Loucy (cell line): Measurements from ENCODE around the gene ANKRD33B.

ENCODE experiments used
- H2AFZ ChIP-seq: fragments of 200-600 bp; sonication (generic); 2 replicates; pipeline ENCODE4 v1.6.0; 2016; ENCODE audit warnings: antibody characterized with exemption, mild to moderate bottlenecking, low read length, moderate library complexity
- H3F3A ChIP-seq: fragments of 200-600 bp; 2 replicates; pipeline ENCODE4 v1.6.0; 2016; ENCODE audit warnings: antibody characterized with exemption, low read depth, mild to moderate bottlenecking
- H3K27me3 ChIP-seq: fragments of 200-600 bp; sonication (generic); 2 replicates; pipeline ENCODE4 v1.6.1; 2014; ENCODE audit warnings: low read length, mild to moderate bottlenecking; ENCODE audit not compliant: insufficient read depth, poor library complexity, severe bottlenecking
- H3K36me3 ChIP-seq: fragments of 200-600 bp; sonication (generic); 2 replicates; pipeline ENCODE4 v1.6.1; 2016; ENCODE audit warnings: low read length; ENCODE audit not compliant: insufficient read depth
- H3K4me1 ChIP-seq: fragments of 200-600 bp; sonication (generic); 2 replicates; pipeline ENCODE4 v1.5.1; 2014; ENCODE audit warnings: low read length, mild to moderate bottlenecking; ENCODE audit not compliant: insufficient read depth, poor library complexity, severe bottlenecking
- H3K4me2 ChIP-seq: fragments of 200-600 bp; sonication (generic); 2 replicates; pipeline ENCODE4 v1.6.0; 2014; ENCODE audit warnings: antibody characterized with exemption, low read length, low read depth, mild to moderate bottlenecking; ENCODE audit not compliant: poor library complexity, severe bottlenecking
- H3K4me3 ChIP-seq: fragments of 200-600 bp; sonication (generic); 2 replicates; pipeline ENCODE4 v1.5.1; 2014; ENCODE audit warnings: low read length, mild to moderate bottlenecking, mixed read lengths; ENCODE audit not compliant: poor library complexity, severe bottlenecking
- H3K79me2 ChIP-seq: fragments of 200-600 bp; sonication (generic); 2 replicates; pipeline ENCODE4 v1.6.1; 2014; ENCODE audit warnings: low read length; ENCODE audit not compliant: insufficient read depth
- H3K9ac ChIP-seq: fragments of 200-600 bp; sonication (generic); 2 replicates; pipeline ENCODE4 v1.6.0; 2014; ENCODE audit warnings: mild to moderate bottlenecking, low read depth, low read length, moderate library complexity; ENCODE audit not compliant: poor library complexity, severe bottlenecking
- H3K9me2 ChIP-seq: fragments of 200-600 bp; sonication (generic); replicated peaks from 2 replicates; pipeline ENCODE4 v1.6.1; 2016; ENCODE audit warnings: low read depth, low read length, mixed read lengths
- H3K9me3 ChIP-seq: fragments of 200-600 bp; sonication (generic); 2 replicates; pipeline ENCODE4 v1.6.1; 2014; ENCODE audit warnings: mild to moderate bottlenecking, antibody characterized with exemption, low read length, low read depth; ENCODE audit not compliant: insufficient read depth
- H4K20me1 ChIP-seq: fragments of 200-600 bp; sonication (generic); 2 replicates; pipeline ENCODE4 v1.6.0; 2014; ENCODE audit warnings: antibody characterized with exemption, low read length, mild to moderate bottlenecking; ENCODE audit not compliant: insufficient read depth, poor library complexity, severe bottlenecking
- EZH2phosphoT487 ChIP-seq: fragments of 200-600 bp; IDR thresholded peaks from 2 replicates; pipeline ENCODE4 v1.6.1; 2018; ENCODE audit warnings: antibody characterized with exemption, mild to moderate bottlenecking, moderate library complexity, borderline replicate concordance
- TF ChIP-seq, protein P1 (sequence below): fragments of 200-600 bp; sonication (generic); conservative IDR thresholded peaks from 2 replicates; pipeline ENCODE4 v1.5.1; 2014; ENCODE audit warnings: mild to moderate bottlenecking, antibody characterized with exemption, low read length

ANKRD33B gene

DNA sequence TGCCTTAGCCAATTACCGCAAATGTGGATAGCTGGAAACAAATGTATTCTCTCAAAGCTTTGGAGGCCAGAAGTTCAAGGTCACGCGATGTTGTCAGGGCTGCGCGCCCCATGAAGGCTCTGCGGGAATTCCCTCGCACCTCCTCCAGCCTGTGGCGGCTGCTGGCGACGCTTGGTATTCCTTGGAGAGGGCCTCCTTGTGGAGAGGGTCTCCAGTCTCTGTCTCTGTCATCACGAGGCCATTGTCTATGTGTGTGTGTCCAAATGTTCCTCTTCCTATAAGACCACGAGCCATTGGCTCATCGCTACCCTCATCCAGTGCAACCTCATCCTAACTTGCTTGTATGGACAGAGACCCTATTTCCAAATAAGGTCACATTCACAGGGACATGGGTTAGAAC, 97.5 kb downstream of the ANKRD33B start:
- no peaks in the 10 kb centered on the region for H3K27me3 ChIP-seq
- H3F3A ChIP-seq = no peaks in the 10 kb centered on the region
- no peak overlapping the region for H3K4me2 ChIP-seq
- H2AFZ ChIP-seq = no peak overlapping the region
- H3K9ac ChIP-seq = no peak overlapping the region
- no peaks in the 10 kb centered on the region for H3K9me2 ChIP-seq
- no peak overlapping the region for H3K4me3 ChIP-seq
- no peaks in the 10 kb centered on the region for H3K79me2 ChIP-seq
- no peaks in the 10 kb centered on the region for H3K36me3 ChIP-seq
- H3K9me3 ChIP-seq = no peaks in the 10 kb centered on the region
- H3K4me1 ChIP-seq = no peaks in the 10 kb centered on the region
- no peak for TF ChIP-seq EZH2phosphoT487
- TF ChIP-seq, protein P1, sequence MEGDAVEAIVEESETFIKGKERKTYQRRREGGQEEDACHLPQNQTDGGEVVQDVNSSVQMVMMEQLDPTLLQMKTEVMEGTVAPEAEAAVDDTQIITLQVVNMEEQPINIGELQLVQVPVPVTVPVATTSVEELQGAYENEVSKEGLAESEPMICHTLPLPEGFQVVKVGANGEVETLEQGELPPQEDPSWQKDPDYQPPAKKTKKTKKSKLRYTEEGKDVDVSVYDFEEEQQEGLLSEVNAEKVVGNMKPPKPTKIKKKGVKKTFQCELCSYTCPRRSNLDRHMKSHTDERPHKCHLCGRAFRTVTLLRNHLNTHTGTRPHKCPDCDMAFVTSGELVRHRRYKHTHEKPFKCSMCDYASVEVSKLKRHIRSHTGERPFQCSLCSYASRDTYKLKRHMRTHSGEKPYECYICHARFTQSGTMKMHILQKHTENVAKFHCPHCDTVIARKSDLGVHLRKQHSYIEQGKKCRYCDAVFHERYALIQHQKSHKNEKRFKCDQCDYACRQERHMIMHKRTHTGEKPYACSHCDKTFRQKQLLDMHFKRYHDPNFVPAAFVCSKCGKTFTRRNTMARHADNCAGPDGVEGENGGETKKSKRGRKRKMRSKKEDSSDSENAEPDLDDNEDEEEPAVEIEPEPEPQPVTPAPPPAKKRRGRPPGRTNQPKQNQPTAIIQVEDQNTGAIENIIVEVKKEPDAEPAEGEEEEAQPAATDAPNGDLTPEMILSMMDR = no peak
- H4K20me1 ChIP-seq = no peaks in the 10 kb centered on the region

DNA sequence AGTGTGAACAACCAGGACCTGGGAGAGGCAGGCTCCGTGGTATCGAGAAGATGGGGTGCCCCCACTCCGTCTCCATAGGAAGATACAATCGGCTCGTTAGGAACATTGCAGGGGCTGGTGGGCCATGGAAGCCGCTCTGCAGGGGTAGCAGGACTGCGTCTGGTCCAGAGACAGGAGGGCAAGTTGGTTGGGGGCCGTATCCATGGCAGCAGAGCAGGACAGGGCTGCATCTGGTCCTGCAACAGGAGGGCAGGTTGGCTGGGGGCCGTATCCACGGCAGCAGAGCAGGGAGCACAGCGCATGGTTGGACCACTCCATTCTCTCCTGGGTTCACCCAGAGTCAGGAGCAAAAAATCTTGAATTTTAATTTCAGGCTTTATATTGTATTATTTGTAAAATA, 98.2 kb downstream of the ANKRD33B start:
- Histone ChIP-seq H3K36me3 (no peaks in the 10 kb centered on the region), H3K4me1 (no peaks in the 10 kb centered on the region), H3F3A (no peaks in the 10 kb centered on the region), H3K4me3 (no peak overlapping the region), H4K20me1 (no peaks in the 10 kb centered on the region), H3K9me2 (no peaks in the 10 kb centered on the region), H2AFZ (no peak overlapping the region), H3K9ac (no peak overlapping the region), H3K79me2 (no peaks in the 10 kb centered on the region), H3K9me3 (no peaks in the 10 kb centered on the region), H3K4me2 (no peak overlapping the region), H3K27me3 (no peaks in the 10 kb centered on the region)
- TF ChIP-seq, protein P1 = no peak
- TF ChIP-seq EZH2phosphoT487 = no peak

DNA sequence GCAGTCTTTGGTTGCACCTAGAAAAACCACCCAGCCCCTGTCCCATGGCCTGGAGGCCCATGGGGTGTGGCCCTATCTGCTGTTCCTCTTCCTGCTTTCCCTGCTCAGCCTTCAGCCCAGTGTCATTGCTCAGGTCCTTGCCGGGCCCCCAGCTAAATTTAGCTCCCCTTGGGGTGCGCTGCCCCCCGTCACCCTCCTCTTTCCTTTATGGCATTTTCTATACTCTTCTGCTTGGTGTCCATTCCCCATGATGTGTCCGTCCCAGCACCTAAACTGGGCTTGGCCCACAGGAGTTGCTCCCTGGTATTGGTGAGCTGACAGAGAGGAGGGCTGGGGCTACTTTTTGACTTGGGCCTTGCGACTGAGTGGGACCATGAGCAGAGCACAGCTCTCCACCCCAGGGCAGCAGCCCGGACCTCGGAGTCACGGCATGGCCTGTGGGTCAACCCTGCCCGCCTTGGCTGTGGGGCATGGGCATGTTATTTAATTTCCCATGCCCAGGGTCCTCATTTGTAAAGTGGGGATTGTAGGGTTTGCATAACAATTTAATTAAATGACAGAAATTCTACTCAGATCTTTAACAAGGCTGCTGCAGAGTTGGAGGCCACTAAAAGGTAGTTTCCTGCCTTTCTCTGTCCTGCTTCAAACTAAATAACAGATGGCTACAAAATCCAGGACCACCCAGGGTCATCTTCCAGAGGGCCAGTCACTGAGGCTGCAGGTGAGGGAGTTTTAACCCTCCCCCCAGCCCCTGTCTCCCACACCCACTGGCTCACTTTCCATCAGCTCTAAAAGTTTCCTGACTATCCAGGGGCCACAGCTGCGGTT, 99.0 kb downstream of the ANKRD33B start:
- H3K9me2 ChIP-seq = no peaks in the 10 kb centered on the region
- H3K4me1 ChIP-seq = no peaks in the 10 kb centered on the region
- H3K79me2 ChIP-seq = no peaks in the 10 kb centered on the region
- no peaks in the 10 kb centered on the region for H3F3A ChIP-seq
- no peaks in the 10 kb centered on the region for H3K36me3 ChIP-seq
- no peaks in the 10 kb centered on the region for H3K27me3 ChIP-seq
- no peak overlapping the region for H2AFZ ChIP-seq
- TF ChIP-seq EZH2phosphoT487 = no peak
- TF ChIP-seq, protein P1 = no peak
- H3K9ac ChIP-seq = no peak overlapping the region
- H3K9me3 ChIP-seq = no peaks in the 10 kb centered on the region
- H3K4me2 ChIP-seq = no peak overlapping the region
- no peak overlapping the region for H3K4me3 ChIP-seq
- no peaks in the 10 kb centered on the region for H4K20me1 ChIP-seq
